Smooth muscle cell (in vitro differentiated cells): Measurements from ENCODE around the gene CCDC191. TPM values are rescaled to one million over a fixed set of nuclear protein-coding genes. Genes with fewer than 3 reads are reported as not detected.

Source experiments
- DNase-seq: peaks from one replicate; lab custom pipeline; 2025; ENCODE audit not compliant: unreplicated experiment; lab: John Stamatoyannopoulos, UW
- H2AFZ ChIP-seq: fragments of 200-600 bp; sonication (generic); 2 replicates; pipeline ENCODE4 v1.6.0; 2016; ENCODE audit warnings: antibody characterized with exemption, low read depth, mild to moderate bottlenecking
- H3F3A ChIP-seq: fragments of 200-600 bp; sonication (generic); 2 replicates; pipeline ENCODE4 v1.6.0; 2017; ENCODE audit warnings: antibody characterized with exemption, low read depth
- H3K27ac ChIP-seq: fragments of 200-600 bp; sonication (generic); 2 replicates; pipeline ENCODE4 v1.5.1; 2016; ENCODE audit warnings: low read depth, mild to moderate bottlenecking
- H3K27me3 ChIP-seq: fragments of 200-600 bp; sonication (generic); 2 replicates; pipeline ENCODE4 v1.6.1; 2016; ENCODE audit warnings: low read depth, mild to moderate bottlenecking
- H3K36me3 ChIP-seq: fragments of 200-600 bp; sonication (generic); 2 replicates; pipeline ENCODE4 v1.5.1; 2016; ENCODE audit warnings: low read depth
- H3K4me1 ChIP-seq: fragments of 200-600 bp; sonication (generic); 2 replicates; pipeline ENCODE4 v1.5.1; 2016; ENCODE audit warnings: low read depth
- H3K4me2 ChIP-seq: fragments of 200-600 bp; sonication (generic); 2 replicates; pipeline ENCODE4 v1.6.0; 2016; ENCODE audit warnings: mild to moderate bottlenecking
- H3K4me3 ChIP-seq: fragments of 200-600 bp; sonication (generic); 2 replicates; pipeline ENCODE4 v1.5.1; 2016; ENCODE audit warnings: mild to moderate bottlenecking
- H3K79me2 ChIP-seq: fragments of 200-600 bp; sonication (generic); 2 replicates; pipeline ENCODE4 v1.6.0; 2016; ENCODE audit warnings: low read depth, mild to moderate bottlenecking
- H3K9ac ChIP-seq: fragments of 200-600 bp; sonication (generic); 2 replicates; pipeline ENCODE4 v1.6.0; 2016; ENCODE audit warnings: low read depth
- H3K9me3 ChIP-seq: fragments of 200-600 bp; sonication (generic); replicated peaks from 2 replicates; pipeline ENCODE4 v1.5.1; 2016; ENCODE audit warnings: low read depth
- H4K20me1 ChIP-seq: fragments of 200-600 bp; sonication (generic); 2 replicates; pipeline ENCODE4 v1.6.0; 2016; ENCODE audit warnings: low read depth
- CTCF ChIP-seq: fragments of 200-600 bp; sonication (generic); IDR thresholded peaks from 2 replicates; pipeline ENCODE4 v1.5.1; 2017; ENCODE audit warnings: borderline replicate concordance, mild to moderate bottlenecking, antibody characterized with exemption; ENCODE audit not compliant: insufficient read depth, poor library complexity, severe bottlenecking
- WGBS: methylation state at CpG from one replicate; pipeline ENCODE4 v1.1.7; 2016; ENCODE audit warnings: low lambda C conversion rate; 5-methylcytosine and 5-hydroxymethylcytosine counted together
- polyA plus RNA-seq: library from polyadenylated mRNA; unstranded; fragments of >200 nt; fragmentation: Nextera tagmentation; extraction: Ambion mirVana; gene quantifications from 2 replicates; pipeline ENCODE4 v1.2.1, GENCODE V29; 2016
- total RNA-seq: library from RNA; depleted of rRNA; stranded (reverse); fragments of >200 nt; gene quantifications from 2 replicates; pipeline ENCODE4 v1.2.3, GENCODE V29; 2014

Gene CCDC191
- total and polyA plus RNA-seq, 2 experiments from 2014 or later = 1.2 to 7.4 TPM

DNA sequence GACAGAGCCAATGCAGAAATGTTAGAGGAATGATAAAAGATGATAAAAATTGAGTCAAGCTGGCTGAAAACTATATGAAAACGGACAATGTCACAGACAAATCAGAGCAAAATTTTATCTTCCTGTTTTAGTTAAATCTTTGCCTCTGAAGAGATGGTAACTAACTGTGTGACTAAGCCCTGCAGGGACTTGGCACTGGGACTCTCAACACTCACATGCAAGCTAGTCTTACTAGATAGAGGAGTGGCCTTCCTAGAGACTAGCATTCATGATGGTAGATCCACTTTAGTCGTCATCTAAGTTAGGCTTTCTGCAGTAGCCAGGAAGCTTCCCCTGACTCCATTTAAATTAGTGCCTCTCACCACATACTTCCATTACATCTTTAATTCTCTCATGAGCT is 4.1 kb downstream of the CCDC191 start:
- no peak for TF ChIP-seq CTCF
- Histone ChIP-seq H3K4me2 (no peak overlapping the region), H3K4me1 (peaks cover 9% of the 10 kb centered on the region), H3K27me3 (no peaks in the 10 kb centered on the region), H2AFZ (no peak overlapping the region), H3K9me3 (no peaks in the 10 kb centered on the region), H3K27ac (no peak overlapping the region), H3K4me3 (no peak overlapping the region), H3K79me2 (peaks cover 4% of the 10 kb centered on the region), H4K20me1 (no peaks in the 10 kb centered on the region), H3K9ac (no peak overlapping the region), H3K36me3 (no peaks in the 10 kb centered on the region), H3F3A (no peaks in the 10 kb centered on the region)
- no peak for DNase-seq
- WGBS = 70% methylated on average over 2 of the region's 2 CpGs

GRCh38 chr3:114043205-114043604 is 13.1 kb downstream of the CCDC191 start:
- H3K79me2 ChIP-seq = no peaks in the 10 kb centered on the region
- DNase-seq = no peak

DNA sequence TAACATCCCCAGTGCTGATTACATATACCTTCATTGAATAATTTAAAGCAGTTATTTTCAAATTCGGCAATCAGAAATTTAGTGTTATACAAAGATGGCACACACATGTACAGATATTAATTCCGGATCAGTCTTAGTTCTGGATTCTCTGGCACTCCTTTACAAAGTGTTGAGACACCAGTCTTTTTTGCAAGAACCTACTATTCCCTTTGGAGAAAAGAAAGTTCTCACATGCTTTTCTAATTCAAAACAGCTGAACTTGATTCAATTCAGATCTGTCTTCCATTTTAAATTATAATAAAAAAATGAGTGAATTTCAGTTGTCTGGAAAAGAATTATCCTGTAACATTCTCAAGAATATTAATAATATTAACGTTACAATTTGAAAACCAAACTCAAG is 20.4 kb downstream of the CCDC191 start:
- Histone ChIP-seq H3K36me3 (no peaks in the 10 kb centered on the region), H3K27ac (no peak overlapping the region), H3K27me3 (no peaks in the 10 kb centered on the region), H3K79me2 (no peaks in the 10 kb centered on the region), H4K20me1 (no peaks in the 10 kb centered on the region), H3K9ac (no peak overlapping the region), H3K9me3 (no peaks in the 10 kb centered on the region), H3F3A (no peaks in the 10 kb centered on the region), H3K4me2 (no peak overlapping the region), H3K4me1 (peaks cover 5% of the 10 kb centered on the region), H3K4me3 (no peak overlapping the region), H2AFZ (no peak overlapping the region)
- no peak for DNase-seq
- whole genome bisulfite sequencing = 92% methylated on average over 3 of the region's 3 CpGs
- TF ChIP-seq CTCF = no peak

More at GRCh38 chr3:114043205-114043604, 13.1 kb downstream of the CCDC191 start:
- Histone ChIP-seq H3K4me1 (no peaks in the 10 kb centered on the region), H3K36me3 (no peaks in the 10 kb centered on the region), H3K27ac (no peak overlapping the region), H3K9me3 (no peaks in the 10 kb centered on the region), H3K27me3 (no peaks in the 10 kb centered on the region), H3K9ac (no peak overlapping the region), H3K4me2 (no peak overlapping the region), H3K4me3 (no peak overlapping the region), H4K20me1 (no peaks in the 10 kb centered on the region), H3F3A (no peaks in the 10 kb centered on the region), H2AFZ (no peak overlapping the region)
- no peak for TF ChIP-seq CTCF

GRCh38 chr3:114034787-114035545 is 21.4 kb downstream of the CCDC191 start:
- WGBS = 84% methylated on average over 5 of the region's 5 CpGs
- no peak overlapping the region for H3K27ac ChIP-seq
- no peak for DNase-seq

More at GRCh38 chr3:114034787-114035545, 21.4 kb downstream of the CCDC191 start:
- Histone ChIP-seq H3K4me3 (no peak overlapping the region), H2AFZ (no peak overlapping the region), H3K4me1 (peaks cover 5% of the 10 kb centered on the region), H3K27me3 (no peaks in the 10 kb centered on the region), H3K9me3 (no peaks in the 10 kb centered on the region), H3F3A (no peaks in the 10 kb centered on the region), H3K79me2 (no peaks in the 10 kb centered on the region), H3K9ac (no peak overlapping the region), H4K20me1 (no peaks in the 10 kb centered on the region), H3K36me3 (no peaks in the 10 kb centered on the region), H3K4me2 (no peak overlapping the region)
- TF ChIP-seq CTCF = no peak
